ENCODE data around the gene B3GNT7.

DNA sequence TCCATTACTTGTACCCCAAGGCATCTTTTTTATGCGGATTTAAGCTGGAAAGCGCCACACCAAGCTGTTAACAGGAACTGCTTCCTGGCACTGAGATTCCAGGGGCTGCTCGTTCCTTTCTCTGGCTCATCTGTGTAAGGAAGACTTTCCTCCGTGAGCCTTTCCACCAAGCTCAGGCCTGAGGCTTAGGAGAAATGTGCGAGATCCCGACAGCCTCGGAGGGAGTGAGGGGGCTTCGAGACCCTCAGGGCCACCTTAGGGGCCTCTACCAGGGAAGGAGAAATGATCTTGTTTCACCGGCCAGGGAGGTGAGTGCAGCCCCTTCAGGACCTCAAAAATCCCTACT, 17.1 kb downstream of the B3GNT7 start:
- TF ChIP-seq POLR2AphosphoS5 (IDR thresholded peaks at IDR 0.05; ENCODE audit: low read depth, low read length) (no peak), POLR2A (IDR thresholded peaks at IDR 0.05; ENCODE audit: low read depth, low read length) (no peak), TAF1 (IDR thresholded peaks at IDR 0.05; ENCODE audit: borderline replicate concordance, low read depth, low read length) (no peak)
